HG03571 (cell line): ENCODE measurements around the gene SPATA21.
"Not testable (repeated sequence)": the region's sequence is repeated elsewhere in the genome, so short reads cannot be mapped to it uniquely, and the experiment has no call there.

Experiments
- ATAC-seq: cut with Tn5 transposase; IDR thresholded peaks from one replicate; pipeline ENCODE4 v1.9.1; 2021; ENCODE audit not compliant: unreplicated experiment

SPATA21 gene, protein sequence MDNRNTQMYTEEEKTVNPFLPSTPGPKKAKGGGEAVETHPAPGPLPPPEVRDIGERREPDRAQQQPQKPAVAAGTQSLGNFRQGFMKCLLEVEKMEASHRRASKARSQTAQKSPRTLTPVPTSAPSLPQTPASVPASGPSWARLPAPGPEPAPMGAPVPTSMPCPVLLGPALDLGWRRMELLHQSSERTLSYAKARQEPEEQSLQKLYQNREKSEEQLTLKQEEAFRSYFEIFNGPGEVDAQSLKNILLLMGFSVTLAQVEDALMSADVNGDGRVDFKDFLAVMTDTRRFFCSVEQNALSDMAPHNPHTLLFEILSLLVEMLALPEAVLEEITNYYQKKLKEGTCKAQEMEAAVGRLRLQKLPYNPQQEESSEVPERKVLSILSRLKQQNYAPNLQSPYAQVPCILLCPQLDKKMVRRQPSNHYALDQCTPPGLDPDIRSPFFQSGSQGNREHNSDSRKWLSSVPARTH

DNA sequence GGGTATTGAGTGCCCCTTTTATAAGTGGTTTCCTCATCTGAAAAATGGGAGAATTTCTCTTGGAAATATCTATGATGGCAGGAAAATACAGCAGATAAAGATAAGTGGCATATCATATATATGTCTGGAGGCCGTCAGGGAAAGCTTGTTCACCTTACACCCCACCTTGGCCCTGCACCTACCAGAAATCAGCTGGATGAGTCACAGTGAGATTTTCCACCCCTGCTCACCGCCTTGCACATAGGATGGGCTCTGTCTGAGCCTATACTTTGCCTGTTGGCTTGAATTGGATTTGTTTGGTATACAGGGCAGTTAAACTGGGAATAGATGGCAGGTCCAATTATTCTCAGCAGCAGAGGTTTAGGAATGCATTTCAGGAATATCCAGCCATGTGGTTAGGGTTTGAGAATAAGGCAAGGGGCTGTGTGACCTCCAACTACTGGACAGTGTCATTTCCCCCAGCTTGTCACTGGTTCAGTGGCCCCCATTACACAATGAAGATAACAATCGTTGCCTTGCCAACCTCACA lies at the start of gene SPATA21:
Gene SPATA21 (minus strand): TSS at position 479 of the 529 bp plus-strand sequence. CDS start 6,053 bp downstream, outside the sequence.
- no peak for ATAC-seq

DNA sequence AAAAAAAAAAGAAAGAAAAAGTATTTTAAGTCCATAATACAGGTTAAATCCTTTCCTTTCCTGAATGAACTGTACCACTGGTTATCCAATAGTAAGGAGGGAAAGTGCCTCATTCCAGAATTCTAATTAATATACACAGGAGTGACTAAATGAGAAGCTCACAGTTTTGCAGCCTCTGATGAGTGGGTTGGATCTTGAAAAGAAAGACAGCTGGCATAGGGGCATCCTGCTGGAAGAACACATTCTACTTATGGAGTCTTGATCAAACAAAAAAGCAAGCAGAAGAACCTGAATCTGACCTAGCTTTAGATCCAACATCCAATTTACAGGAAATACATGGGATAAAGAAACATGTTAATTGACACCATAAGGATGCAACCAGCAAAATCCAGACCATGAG lies 49.8 kb upstream of the SPATA21 start:
- ATAC-seq = not testable (repeated sequence)

DNA sequence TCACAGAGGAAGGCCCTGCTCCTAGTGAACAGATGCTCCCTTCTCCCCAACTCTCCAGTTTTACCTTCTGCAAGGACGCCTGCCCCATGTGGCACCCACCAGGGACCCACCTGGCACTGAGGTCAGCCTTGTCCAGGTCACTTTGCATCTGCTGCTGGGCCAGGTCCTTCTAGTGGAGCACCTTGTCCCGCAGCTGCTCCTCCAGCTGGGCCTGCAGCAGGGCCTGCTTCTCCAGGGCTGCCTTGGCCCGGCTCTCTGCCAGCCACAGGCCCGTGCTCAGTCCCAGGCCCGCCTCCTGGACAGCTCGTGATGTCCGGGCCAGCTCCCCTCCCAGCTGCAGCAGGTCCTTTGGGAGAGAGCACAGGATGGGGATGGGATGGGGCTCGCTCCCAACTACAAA lies 49.1 kb upstream of the SPATA21 start:
- ATAC-seq = not testable (repeated sequence)

DNA sequence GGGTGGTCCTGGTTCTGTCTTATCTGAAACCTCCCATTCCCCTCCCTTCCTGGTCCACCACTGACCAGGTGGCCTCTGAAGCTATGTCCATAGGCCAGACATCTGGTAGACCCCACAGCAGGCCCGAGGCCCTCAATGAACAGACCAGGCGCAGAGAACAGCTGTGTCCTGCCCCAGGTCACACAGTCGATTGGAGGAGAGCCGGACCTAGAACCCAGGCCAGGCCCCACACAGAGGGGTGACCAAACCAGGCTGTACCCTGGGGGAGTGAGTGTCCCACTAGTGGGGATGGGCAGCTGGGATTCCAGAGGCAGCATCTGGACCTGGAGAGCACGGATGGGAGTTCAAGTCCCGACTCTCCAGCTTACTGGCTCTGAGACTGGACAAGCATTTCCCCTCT lies 47.7 kb upstream of the SPATA21 start:
- ATAC-seq = no peak

DNA sequence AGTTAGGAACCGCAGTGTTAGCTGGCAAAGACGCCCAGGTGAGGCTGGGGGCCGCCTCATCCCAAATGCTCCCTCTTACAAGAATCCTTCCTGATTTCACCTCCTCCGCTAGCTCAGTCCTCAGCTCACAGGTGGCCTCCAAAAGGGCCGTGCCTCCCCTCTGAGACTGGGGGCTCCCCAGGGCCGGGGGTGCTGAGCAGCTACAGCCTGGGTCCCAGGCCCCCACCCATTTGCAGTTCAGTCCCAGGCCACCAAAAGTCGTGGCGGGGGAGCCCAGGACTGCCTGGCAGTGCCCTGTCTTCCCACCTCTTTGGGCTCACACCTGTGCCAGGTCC lies 47.2 kb upstream of the SPATA21 start:
- no peak for ATAC-seq

DNA sequence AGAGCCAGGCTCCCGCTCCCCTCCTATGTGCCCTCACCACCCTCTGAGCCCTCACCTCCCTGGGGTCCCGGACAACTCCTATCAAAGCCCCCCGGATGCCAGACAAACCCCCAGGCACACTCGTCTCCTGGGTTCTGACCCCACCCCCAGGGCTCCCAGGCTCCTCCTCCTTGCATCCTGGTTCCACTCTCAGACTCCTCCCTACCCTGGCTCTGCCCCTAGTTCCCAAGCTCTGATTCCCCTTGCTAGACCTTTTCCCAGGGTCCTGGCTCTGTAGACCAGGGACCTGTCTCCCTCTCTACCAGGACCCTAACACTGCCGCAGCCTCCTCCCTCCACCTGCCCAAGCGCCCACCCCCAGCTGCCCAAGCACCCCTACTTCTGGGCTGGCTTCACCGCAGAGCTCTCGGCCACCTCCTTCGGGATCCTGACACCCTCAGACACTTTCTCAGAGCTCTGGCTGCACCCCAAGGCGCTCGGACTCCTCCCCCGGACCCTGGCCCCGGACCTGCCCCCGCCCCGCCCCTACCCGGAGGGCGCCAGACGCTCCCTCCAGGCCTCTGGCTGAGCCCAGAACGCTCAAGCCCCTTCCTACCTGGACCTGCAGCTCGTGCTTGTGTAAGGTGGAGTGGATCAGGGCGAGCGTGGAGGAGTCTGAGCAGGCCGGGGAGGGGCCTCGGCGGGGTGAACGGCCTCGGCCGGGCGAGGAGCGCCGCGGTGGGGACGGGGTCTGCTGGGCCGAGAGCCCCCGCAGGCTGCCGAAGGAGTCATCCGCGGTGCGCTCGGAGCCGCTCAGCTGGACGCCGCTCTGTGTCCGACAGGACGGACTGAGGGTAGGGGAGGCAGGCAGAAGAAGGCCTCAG lies 46.6 kb upstream of the SPATA21 start:
- ATAC-seq = not testable (repeated sequence)

DNA sequence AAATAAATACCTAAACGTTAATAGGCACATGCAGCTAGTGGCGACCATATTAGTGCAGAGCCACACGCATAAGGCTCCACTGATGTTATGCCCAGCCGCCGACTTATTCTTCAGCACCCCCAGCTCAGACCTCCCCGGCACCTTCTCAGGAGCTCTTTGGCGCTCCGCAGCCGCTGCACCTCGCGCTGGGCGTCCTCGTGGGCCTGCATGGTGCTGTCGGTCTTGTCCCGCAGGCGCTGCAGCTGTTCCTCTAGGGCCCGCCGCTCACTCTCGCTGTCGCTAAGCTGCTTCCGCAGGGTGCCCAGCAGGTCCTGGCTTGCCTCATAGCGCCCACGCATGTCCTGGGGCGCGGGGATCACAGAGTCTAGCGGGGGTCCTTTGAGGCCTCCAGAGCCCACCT lies 45.9 kb upstream of the SPATA21 start:
- ATAC-seq = not testable (repeated sequence)

DNA sequence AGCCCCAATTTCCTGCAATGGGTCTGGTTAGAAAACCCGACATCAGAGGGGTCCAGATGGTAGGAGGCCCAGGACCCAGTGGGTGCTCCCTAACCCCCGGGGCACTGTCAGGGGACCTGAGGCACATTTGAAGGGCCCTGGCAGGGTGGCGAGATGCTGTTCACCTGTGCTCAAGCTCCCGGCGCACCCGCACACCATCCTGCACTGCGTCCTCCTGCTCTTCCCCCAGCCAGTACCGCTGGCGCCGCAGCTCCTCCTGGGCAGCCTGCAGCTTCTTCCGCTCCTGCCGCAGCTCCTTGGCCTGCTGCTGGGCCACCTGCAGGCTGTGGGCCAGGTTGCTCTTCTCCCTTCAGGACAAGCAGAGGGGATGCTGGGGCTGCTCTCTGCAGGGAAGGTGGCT lies 40.9 kb upstream of the SPATA21 start:
- no peak for ATAC-seq

DNA sequence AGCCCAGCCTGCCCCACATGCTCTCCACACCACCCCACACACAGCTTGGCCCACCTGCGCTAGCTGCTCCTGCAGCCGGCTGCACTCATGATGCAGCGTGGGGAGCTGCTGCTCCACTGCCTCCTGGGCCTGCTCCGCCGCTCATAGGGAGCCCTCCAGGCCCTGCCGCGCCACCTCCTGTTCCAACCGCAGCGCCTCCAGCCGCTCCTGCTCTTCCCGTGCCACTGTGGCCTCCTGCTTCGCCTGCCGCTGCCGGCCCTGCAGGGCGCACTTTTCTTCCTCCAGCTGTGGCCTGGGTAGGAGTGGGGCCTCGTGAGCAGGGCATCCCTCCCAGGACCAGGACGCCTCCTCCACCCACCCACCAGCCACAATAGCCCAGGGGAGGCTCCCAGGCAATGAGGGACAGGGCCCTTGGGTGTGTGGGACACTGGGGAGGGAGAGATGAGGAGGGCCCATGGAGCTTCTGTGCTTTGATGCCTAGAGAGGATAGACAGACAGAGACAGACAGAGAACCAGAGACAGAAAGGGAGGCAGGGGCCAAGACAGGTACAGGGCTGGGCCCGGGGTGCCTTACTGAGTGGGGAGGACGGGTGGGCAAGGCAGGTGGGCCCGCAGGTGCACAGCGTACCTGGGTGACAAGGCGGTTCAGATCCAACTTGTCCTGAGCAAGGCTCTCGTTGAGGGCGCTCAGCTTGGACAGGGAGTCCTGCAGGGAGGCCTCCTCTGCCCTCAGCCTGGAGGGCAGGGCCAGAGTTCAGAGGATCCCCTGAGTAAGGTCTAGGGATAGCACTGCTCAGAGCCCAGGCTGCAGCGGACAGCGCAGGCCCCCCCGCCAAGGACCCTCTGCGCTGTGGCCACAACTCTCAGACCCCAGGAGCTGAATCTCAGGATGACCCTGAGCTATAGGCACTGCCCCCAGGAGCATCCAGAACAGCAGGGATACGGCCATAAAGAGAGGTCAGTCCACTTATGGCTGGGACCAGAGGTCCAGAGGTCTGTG lies 38.8 kb upstream of the SPATA21 start:
- not testable (repeated sequence) for ATAC-seq

DNA sequence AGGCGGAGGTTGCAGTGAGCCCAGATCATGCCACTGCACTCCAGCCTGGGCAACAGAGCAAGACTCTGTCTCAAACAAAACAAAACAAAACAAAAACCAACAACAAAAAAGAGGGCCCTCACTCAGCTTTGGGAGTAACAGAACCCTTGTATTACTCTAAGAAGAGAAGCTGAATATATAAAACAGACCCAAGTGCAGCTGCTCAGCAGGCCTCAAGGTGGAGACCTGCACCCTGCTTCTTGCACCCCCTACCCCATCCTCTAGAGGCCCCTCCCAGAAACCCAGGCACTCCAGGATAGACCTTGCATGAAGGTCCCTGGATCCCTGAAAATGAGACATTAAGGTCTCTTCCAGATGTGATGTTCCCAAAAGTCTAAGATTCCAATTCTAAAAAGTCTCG lies 37.7 kb upstream of the SPATA21 start:
- not testable (repeated sequence) for ATAC-seq

DNA sequence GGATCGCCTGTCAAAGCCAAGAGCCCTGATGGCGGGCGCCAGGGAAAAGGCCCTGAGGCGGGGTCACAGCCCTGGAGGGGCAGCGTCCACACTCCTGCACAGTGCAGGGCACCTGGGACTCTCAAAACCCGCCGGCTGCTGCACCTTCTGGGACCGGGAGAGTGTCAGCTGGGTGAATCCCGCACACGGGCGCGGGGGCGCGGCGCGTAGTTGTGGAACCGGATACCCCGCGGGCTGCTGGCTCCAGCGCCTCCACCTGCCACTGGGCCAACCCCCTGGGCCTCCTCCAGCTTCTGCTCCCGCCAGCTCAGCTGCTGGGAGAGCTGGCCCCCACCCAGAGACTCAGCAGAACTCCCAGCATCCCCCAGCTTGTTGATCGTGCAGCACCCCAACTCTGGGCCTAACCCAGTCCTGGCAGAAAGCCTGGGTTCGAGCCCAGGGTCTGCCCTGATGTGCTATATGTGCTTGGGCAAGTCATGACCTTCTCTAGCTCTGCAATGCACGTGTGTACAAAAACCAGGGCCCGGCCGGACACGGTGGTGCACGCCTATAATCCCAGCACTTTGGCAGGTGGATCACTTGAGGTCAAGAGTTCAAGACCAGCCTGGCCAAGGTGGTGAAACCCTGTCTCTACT lies 37.1 kb upstream of the SPATA21 start:
- ATAC-seq = no peak

DNA sequence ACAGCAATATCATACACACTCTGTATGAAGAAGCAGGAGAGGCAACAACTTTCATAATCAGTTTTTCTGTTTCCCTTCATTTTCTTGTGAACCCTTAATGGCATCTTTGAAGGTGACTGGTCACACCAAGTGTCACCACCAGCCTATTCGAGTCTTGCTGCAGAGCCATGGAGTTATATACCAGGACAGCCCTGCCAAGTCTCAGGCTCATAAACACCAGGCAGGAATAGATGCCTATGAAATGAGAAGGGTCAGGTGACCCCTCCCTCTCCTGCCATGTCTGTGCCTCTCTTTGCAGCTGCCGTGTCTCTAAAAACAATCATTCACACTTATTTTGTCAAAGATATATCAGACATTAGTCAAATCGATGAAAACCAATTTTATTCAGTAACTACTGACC lies 31.3 kb upstream of the SPATA21 start:
- no peak for ATAC-seq

DNA sequence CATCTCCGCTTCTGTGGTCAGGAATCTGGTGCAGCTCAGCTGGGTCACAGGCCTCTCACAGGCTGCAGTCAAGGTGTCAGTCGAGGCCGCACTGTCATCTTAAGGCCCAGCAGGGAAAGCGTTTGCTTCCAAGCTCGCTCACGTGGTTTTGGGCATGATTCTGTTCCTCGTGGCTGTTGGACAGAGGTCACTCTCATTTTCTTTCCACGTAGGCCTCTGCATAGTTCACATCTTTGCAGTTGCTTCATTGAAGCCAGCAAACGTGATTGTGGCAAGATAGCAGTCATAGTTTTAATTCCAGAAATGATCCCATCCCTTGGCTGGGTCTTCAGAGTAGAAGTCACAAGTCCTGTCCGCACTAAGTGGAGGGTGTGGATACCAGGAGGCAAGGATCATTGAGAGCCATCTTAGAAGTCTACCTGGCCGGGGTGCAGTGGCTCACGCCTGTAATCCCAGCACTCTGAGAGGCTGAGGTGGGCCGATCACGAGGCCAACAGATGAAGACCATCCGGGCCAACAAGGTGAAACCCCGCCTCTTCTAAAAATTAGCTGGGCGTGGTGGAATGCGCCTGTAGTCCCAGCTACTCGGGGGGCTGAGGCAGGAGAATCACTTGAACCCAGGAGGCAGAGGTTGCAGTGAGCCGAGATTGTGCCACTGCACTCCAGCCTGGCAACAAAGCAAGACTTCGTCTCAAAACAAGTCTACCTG lies 27.8 kb upstream of the SPATA21 start:
- ATAC-seq = no peak

DNA sequence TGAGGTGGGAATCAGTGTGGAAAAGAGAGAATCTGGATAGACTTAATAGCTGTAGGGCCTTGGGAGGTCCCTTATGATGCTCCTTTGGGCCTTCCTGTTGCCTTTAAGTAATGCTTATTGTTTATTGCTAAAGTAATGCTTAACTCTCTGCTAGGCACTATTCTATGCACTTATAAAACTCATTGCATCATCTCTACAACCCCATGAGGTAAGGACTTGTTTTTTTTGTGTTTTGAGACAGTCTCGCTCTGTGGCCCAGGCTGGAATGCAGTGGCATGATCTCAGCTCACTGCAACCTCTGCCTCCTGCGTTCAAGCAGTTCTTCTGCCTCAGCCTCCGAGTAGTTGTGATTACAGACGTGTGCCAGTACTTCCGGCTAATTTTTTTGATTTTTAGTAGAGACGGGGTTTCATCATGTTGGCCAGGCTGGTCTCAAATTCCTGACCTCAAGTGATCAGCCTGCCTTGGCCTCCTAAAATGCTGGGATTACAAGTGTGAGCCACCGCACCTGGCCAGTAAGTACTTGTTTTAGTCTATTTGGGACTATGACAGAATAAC lies 25.6 kb upstream of the SPATA21 start:
- ATAC-seq = no peak

DNA sequence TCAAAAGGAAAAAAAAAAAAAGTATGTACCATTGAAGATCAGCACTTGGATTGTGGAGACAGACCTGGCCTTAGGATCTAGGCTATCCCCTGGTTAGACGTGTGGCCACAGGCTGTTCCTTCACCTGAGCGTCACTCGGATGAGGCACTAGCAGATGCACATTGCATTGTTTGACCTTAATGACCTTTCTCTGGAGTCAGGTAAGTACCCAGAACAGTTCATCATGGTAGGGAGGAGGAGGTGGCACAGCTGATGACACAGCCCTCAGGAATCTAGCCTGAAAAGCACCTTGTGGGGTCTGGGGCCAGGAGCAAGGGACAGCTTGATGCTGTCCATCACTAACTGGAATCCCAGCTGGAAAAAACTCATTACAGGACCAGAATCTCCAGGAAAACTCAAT lies 24.5 kb upstream of the SPATA21 start:
- no peak for ATAC-seq

DNA sequence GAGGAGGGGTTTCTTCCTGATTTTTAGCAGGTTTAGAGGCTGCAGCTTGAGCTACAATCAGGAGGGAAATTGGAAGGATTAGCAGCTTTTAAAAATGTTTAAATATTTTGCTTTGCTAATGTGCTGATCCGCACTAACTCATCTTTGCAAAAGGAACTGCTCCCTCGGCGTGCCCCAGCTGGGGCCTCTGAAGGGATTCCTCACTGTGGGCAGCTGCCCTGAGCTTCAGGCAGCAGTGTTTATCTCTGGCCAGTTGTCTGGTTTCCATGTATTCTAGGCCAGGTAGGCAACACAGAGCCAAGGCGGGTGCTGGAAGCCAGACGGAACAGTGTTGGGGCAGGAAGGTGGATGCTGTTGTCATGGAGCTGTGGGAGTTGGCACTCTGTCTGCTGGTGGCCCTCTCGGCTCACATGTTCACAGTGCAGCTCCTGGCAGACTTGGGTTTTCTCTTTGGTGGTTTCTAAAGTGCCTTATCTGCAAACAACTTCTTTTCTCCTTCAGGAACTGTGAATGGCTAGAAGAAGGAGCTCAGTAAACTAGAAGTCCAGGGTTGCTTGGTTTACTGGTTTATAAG lies 22.2 kb upstream of the SPATA21 start:
- ATAC-seq = no peak

DNA sequence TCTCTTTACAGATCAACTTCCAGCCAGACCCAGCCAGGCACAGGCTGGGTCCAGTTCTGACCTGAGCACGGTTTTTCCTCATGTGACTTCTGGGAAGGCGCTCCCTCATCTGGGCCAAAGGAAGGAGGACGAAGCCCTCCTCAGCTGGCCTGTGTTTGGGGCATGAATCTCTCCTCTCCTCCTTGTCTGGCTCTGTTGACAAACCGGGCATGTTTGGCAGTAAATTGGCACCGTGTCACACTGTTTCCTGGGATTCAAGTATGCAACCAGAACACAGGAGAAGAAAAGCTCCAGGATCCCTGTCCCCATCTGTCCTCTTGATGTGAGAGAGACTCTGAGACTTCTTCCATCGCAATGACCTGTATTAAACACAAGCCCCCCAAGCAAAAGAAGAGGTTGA lies 21.6 kb upstream of the SPATA21 start:
- no peak for ATAC-seq

DNA sequence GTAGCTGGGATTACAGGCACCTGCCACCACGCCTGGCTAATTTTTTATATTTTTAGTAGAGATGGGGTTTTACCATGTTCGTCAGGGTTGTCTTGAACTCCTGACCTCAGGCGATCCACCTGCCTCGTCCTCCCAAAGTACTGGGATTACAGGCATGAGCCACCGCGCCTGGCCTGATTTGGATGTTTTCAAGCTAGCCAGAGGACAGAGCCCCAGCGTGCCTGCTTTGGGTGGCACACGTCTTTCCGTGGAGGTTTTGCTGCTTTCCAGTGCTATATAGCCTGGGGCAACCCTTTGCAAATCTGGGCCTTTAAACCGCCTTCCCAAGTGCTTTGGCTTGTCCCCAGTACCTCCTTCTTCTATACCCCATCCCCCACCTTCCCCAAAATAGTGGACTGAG lies 18.9 kb upstream of the SPATA21 start:
- not testable (repeated sequence) for ATAC-seq

DNA sequence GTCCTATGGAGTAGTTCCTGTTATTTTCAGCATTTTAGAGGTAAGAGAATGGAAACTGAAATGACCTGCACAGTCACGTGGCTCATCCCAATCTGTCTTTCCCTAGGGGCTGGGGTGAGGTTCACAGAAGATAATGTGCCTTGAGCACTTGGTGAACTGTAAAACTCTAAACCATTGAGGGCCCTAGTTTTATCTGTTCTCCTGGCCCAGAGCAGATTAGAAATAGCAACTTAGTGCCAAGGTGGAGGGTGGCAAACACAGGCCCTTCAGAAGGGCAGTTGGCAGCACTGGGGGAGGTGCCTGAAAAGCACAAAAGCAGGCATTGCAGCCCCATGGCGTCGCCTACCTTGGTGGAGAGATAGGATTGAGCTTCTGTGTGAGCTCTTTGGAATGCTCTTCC lies 17.7 kb upstream of the SPATA21 start:
- not testable (repeated sequence) for ATAC-seq
